ENCODE data around the gene TM2D3.

The TM2D3 gene

DNA sequence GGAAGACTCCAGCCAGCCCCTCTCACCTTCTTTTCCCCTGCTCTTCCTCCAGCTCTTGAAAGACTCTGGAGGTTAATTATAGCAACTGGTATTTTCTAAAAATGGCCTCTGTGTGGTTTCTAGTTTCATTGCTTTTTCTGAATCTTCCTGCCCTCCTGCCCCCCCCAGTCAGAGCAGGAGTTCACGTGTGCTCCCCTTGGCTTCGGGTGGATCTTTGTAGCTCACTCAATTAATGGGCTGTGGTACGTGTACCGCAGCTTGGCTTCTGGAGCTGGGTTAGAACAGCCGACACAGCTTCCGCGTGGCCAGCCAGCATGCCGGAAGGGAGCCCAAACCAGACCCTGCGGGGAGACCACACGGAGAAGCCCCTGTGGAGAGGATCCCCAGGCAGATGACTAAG lies 31.5 kb downstream of the TM2D3 start:
- no peak for DNase-seq

DNA sequence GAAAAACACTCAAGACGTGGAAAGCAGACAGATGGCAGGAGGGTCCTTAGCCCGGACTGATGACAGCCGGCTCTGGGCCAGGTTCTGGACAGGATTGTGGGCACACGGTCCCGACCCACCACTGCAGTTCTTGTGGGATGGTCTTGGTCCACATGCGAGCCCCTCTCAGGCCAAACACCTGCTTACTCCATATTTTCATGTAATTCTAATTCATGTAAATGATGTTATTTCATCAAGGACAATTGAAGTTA lies 32.6 kb downstream of the TM2D3 start:
- no peak for DNase-seq

DNA sequence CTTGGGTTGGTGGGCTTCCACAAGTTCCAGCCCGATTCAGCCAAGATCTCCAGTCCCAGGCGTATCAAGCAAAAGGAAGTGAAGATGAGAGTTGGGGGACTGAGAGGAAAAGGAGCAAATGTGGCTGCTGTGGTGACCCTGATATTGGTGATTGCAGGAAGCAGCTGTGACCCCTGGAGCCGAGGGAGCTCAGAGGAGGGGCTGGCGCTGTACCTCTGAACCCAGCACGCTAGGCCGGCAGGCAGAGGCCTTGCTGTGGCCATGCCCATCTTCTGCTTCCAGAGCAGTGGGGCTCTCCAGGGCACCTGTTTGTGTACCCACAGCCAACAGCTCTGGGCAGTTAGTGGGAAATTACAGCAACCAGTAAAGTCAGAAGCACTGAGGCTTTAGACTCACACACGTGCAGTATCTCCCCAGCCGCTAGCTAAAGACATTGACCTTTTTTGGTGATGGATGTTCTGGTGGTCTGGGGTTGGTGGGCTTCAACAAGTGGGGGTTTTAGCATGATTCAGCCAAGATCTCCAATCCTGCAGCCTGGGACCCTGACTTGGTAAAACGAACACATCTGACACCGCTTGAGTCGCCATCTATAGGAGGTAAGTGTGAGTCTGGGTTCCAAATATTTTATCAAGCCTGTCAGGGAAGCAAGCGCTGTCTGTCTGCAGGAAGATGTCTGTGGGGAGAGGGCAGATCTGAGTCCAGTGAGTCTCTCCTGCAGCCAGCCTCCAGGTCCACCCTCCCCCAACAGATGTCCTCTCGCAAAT lies 33.1 kb downstream of the TM2D3 start:
- DNase-seq, result no peak

DNA sequence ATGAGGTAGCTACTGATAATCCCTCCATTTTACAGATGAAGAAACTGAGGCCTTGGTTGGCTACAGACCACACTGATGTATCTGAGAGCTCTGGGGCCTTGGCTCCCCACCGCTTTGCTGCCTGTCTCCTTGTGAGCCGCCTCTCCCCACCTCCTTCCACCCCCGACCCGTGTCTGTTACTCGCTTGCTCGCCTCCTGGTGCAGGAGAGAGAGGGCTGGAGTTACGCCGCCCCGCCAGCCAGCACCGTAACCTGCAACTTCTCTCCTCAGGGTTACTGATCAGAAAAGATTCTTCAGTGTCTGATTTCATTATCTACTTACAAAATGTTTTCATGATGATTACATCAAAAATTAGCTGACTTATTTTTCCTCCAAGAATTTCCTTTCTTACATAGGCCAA lies 34.1 kb downstream of the TM2D3 start:
- no peak for DNase-seq

DNA sequence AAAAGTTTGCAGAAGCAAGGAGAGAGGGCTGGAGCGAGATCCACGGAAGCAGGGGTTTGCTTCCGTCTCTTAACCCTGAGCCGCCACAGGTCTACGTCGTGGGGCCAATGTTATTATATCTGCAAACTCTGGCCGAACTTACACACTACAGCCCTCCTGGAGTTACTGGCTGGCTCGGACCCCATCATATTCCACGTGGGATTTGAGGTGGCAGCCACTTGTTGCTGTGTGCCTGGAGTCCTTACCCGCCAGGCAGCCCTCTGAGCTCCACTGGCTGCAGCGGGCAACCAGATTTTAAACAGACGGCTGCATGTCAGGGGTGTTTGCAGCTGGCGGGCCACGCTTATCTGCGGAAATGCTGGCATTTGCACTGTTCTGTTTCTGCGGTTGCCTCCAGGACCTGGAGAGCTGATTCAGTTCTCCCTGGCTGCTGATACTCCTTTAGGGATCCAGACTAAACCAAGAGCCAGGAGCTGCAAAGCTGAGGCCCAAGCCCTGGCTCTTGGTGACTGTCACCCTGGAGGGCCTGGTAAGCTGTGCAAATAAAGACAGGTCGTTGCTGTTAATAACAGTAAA lies 34.7 kb downstream of the TM2D3 start:
- DNase-seq, result no peak

DNA sequence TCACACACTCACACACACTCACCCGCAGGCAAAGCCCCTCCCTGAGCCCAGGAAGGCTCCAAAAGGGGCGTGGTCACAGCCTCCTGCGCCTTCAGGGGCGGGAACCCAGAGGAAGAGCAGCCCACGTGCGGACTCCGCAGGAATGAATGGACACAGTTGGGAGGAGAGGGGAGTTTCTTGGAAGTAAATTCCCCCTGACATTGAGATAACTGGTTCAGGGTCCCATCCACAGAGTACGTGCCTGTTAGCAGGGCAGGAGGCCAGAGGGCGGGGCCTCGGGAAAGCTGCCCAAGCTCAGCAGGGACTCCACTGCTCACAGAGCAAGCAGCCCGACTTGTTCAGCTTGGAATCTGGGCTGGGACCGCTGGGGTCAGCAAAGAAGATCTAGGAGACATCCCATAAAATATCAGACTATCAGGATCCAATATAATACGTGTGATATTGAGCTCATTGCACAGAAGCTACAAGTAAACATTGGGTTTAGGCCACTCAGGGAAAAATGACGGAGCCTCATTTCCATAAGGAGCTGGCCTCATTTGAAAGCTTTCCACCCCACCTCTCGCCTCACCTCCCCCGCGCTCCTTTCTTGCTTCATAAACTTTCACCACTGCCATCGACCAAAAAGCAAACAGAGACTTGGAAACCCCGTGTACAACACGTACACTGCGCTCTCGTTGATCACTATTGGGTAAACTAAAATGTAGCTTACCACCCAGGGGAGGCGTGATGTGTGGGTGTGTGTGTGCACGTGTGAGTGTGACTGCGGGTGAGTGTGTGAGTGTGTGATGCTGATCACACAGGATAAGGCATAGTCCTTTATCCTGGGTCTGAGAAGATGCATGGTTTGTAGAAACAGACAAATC lies 36.0 kb downstream of the TM2D3 start:
- DNase-seq, result no peak

DNA sequence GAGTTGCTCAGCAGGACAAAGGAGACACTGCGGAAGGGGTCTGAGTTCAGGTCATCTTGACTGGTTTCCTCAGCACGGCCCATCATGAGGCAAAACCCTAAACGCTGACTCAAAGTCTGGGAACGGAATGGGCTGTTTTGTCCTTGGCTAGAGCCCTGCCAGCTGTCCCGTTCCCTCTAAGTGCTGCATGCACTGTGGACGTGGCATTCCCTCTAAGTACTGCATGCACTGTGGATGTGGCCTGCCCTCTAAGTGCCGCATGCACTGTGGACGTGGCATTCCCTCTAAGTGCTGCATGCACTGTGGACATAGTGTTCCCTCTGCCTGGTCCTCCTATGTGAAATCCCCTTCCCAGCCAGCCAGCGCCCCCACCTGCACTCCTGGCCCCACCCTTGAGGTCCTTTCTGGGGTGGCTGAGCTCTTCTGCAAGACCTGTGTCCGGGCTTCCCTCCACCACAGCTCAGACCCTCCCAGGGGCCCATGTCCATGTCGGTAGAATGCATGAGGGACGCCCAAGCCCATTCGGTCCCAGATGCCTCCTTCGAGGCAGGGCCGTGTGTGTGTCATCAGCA lies 36.7 kb downstream of the TM2D3 start:
- no peak for DNase-seq

DNA sequence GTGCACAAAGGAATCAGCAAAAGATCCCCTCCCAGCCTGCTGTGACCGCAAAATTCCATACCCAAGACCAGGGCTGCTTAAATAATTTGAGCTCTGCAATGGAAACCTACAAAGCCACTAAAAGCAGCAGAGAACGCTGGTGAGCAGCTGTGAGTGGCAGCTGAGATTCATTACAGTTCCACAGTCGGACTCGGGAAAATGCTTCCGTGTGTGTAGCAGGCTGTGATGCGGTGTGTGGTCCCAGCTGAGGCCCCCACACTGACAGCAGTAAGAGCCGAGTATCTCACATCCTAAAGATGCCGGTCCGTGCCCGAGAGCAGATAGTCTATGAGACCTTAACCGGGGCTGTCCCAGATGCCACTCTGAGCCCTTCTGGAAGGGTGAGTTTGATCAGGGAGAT lies 37.4 kb downstream of the TM2D3 start:
- no peak for DNase-seq

DNA sequence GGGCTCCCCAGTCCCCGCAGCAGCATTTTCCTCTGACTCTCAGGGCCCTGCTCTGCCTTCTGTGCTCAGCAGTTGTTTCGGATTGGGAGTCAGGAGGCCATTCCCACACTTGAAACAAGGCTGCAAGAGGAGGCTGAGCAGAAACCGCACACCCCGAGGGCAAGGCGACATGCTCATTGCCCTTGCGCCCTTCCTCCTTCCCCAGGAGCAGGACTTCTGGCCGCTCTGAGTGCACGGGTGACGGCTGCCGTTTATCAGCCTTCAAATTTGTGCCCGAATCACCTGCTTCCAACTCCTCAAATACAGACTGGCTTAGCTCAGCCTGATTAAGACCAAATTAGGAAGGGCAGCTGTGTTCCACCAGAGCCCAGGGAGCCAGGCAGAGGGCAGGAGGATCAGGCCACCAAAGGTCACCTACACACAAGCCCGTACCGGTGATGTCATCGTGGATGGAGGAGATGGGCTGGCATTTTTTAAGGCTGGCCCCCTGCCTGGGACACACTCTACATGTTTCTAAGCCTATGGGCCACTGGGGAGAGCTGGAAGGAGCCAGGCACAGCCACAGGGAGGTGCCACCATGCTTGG lies 38.1 kb downstream of the TM2D3 start:
- no peak for DNase-seq

DNA sequence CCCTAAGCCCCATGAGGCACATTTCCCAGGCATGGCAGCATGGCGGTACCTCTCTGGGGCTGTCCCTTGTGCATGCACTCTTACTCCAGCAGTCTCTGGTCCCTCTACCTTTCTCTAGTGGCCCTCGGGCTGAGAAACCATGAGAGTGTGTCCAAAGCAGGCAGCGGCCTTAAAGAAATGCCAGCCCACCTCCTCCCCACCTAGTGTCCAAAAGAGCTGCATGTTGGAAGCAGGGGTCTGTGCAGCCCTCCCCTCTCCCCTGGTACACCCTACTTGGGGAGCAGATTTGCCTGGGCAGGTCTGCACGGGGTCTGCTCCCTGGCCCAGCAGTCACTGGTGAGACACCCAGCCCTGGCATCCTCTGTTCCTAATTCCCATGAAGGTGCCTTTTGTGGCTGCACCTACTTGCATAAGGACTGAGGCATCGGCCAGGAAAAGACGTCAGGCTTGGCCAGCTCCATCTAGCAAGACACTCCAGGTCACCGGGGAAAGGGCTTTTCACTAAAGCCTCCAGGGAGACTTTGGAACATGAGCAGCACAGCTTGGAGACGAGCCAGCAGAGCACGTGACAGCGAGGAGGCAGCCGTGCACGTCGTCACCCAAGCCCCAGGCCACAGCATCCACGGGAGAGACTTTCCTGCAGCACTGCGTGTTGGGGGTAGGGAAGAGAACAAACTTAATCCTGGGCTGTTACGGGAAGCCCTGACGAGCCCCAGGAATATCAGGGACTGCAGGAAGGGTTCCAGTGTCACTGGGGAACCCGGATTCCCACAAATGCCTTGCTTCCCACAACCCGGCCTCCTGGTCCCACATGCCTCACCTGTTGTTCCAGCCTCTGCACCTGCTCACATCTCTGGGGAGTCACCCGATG lies 38.8 kb downstream of the TM2D3 start:
- DNase-seq, result no peak

DNA sequence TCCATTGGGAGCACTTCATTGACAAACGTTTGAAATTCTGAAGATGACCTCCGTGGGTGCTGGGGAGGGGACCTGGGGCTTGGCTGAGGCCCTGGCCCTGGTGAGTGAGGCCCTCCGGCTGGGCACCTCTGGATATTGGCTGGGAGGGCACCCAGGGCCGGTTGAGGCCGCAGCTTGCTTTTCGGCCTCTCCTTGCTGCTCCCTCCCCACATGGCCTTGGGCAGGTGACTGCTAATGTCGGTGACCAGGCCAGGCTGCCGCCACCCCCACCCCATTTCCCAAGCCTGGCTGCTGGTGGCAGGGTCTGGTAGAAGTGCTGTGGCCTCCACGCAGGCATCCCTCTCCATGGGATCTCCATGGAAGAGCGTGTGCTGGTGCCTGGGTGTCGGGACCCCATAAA lies 39.5 kb downstream of the TM2D3 start:
- DNase-seq, result no peak

DNA sequence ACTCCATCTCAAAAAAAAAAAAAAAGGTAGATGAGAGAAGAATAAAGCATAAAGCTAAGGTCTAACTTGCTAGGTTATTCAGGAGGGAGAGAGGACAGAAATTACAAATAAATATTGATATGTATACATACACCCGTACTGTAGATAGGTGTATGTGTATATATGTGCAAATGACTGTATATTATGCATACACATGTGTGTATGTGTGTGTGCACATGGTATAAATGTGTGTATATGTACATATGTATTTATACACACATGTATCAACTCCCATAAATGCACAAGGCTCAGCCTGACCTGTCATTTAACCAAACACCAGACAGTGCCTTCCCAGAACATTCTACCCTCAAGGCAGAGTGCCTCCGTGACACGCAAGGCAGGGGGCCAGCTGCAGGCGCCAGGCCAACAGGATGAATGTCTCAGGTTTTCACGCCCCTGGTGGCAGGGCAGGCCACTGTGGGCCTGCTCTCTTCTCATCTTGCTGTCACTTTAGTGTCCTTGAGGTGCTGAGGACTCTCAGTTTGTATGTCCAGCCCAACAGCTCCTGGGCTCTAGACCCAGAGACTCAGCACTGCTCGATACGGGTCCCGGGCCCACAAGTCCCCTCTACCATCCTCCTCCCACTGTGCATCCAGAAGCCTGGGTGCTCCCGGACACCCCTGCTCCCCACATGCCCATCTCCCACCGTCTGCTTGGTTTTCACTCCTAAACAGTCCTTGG lies 40.4 kb downstream of the TM2D3 start:
- DNase-seq, result no peak

DNA sequence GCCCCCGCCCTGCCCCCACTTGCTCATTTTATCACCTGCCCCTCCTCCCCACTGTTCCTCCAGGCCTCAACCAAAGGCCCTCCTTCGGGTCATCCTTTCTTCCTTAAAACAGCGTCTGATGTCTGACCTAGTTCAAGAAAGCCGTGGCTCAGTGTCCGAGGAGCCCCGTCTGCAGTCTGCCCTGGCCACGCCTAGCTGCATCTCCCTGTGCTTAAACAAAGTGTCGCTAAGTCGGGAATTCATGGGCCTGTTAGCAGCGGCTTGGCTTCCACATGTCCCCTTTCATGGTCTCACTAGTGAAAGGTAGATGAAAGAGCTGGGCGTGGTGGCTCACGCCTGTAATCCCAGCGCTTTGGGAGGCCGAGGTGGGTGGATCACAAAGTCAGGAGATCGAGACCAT lies 41.2 kb downstream of the TM2D3 start:
- DNase-seq, result no peak

DNA sequence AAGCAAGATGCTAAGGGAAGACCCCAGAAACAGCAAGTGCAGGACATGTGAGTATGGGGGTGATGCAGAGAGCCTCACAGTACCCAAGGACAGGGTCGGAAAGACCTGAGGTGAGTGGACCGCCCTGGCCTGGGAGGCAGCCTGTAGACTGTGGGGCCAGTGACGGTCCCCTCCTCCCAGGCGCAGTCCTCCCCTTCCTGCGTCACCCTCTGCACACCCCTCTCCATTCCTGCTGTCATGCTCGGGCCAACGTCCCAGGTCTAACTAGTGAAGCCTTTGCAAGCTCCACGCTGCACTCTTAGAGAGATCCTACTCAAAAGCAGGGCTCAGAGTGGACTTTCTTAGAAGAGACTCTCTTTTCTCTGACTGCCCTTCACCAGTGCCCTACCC lies 41.6 kb downstream of the TM2D3 start:
- DNase-seq, result no peak

DNA sequence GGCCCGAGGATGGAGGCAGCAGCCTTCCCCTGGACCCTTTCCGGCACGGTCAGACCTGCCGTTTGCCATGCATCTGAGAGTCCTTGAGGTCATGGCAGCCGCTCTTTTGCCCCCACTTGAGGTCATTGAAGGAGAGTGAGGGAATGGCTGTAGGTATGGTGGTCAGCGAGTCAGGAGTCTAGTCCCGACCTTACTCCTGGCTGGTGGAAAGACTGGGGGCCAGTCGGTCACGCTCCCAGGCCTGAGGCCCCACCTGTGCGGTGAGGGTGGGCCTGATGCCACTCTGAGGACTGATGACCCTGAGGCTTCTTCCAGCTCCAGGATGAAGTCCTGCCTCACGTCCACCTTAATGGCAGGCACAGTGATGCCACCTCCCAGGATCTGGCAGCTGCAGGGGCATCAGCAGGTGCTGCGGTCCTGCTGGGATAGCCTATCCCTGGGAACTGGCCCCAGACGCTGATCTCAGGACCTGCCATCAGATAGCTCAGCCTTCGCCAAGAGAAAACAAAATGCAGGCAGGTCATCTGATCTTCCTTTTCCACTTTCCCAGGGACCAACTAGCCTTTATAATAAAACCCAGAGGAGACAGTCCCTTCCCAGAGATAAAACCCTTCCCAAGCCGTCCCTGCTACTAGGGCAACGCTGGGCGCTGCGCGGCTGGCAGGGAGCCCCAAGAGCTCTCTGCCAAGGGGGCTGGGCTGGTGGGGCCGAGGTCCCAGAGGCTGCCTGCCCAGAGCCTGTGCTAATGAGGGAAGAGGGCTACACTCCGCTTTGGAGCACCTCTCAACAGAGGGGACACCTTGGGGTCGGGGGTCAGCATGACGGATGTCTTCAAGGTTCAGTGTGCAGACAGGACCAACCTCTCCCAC lies 42.2 kb downstream of the TM2D3 start:
- no peak for DNase-seq

DNA sequence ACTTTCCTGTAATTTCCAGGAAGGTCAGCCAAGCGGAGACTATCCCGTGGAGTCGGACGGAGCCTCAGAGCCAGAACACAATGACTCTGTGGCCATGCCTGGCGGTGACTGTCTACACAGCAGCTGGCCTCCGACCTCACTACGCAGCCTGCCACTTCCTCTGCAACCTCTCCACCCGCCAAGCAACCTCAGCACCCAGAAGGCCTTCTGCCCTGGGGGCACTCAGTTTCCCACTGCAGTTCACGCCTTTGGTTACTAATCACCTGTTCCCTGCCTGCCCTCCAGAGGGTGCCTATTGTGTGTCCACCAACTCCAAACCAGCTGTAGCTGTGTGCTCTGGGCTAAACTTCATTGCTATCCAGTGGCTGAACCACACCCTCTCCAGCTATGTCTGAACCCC lies 44.0 kb downstream of the TM2D3 start:
- DNase-seq, result no peak

DNA sequence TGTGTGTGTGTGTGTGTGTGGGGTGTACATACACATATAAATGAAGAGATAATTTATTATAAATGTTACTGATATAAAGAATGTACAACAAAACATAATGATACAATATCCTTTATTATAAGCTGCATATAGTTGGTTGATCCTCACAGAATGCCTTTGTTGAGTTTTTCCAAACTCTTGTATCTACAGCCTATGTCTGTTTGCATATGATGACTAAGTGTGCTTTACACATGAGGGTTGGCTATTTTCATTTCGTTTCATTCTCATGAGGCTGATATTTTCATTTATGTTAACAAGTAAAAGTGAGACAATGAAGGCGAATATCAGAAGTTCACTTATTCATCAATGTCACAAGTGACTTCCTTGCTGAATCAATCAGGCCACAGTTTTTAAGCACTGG lies 45.1 kb downstream of the TM2D3 start:
- no peak for DNase-seq

DNA sequence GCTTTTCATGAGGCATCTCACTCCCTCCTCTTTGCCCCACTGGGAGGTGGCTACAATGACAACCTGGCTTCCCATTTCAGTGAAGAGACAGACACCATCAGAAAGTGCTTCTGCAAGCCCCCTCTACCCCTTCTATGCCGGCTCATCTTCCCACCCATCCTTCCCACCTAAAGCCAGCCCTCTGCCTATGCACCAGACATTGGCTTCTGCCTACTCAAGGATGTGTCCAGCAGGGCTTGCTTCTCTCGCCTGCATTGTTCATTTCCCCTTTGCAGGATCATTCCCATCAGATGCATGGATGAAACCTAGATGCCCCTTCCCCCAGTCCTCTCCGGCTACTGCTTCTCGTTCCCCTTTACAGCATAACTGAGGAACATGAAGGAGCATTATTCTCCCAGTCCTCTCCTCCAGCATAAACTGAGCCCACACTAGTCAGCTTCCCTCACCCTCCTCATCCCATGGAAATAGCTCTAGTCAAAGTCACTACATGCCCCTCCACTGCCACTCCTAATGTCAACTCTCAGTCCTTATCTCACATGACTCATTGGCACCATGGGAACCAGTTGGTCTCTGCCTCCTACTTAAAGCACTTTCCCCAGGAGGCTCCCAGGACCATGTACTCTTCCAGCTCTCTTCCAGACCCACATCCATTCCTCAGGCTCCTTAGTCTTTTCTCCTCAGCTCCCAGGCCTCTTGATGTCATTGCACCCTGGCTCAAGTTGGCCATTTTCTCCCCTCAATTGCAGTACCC lies 47.9 kb downstream of the TM2D3 start:
- DNase-seq, result no peak

DNA sequence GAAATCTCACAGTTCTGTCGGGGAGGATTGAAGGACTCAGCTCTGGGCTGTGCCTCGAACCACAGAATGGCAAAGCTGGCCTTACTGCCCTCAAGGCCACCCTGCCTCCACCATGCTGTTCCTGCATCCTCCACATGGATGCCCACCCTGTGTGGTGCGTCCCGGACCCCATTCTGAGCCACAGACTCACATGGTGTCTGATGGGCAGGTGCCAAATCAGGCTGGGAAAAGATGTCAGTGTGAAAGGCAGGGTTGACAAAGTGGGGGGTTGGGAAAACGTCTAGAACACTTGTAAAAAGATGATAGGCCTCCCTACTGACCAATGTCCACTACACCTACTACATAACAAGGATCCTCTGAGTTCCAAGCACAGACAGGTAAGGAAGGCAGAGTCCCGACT lies 49.4 kb downstream of the TM2D3 start:
- DNase-seq, result no peak

DNA sequence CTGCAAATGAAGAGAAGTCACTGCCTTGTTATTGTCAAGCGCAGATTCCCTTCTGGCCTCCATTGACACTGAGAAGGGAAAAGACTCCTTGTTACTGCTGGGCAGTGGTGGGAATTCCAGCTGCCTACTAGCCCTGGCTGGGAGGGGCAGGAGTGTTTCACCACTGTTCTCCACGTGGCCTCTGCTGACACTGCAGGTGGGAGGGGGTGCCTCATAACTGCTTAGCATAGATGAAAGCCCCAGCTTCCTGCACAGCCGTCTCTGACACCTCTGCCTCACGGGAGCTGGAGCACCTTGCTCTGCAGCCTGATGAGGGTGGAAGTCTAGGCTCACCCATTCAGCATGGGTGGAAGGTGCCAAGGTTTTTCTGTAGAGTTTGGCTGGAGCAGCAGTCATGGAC lies 52.1 kb downstream of the TM2D3 start:
- DNase-seq, result no peak

Data from CD4-positive, alpha-beta T cell treated with Interleukin-4 for 1 hour (primary cell).